HG02884 (cell line): ENCODE data around the gene PRKAR2B.
"Not testable (repeated sequence)": the region's sequence is repeated elsewhere in the genome, so short reads cannot be mapped to it uniquely, and the experiment has no call there.

Experiments used
- ATAC-seq: cut with Tn5 transposase; IDR thresholded peaks from one replicate; pipeline ENCODE4 v1.9.1; 2021; ENCODE audit warnings: mild to moderate bottlenecking, moderate library complexity; ENCODE audit not compliant: unreplicated experiment

PRKAR2B gene

DNA sequence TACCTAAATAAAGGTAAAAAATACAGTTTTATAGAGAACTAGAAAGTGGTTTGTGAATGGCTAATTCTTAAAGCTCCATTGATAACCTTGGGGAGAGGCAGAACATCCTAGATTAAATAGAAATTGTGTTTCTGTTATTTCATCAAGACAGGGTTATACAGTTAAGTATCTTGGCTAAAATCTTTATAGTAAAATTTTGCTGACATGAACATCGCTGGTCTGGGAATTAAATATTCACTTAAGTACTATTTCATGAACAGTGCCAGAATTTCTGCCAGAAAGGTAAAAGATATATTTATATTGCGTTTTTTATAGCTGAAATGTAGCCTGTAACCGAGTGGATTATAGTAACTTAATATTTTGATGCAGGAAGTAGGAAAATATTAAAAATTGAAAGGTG is 70.6 kb downstream of the PRKAR2B start:
- no peak for ATAC-seq

DNA sequence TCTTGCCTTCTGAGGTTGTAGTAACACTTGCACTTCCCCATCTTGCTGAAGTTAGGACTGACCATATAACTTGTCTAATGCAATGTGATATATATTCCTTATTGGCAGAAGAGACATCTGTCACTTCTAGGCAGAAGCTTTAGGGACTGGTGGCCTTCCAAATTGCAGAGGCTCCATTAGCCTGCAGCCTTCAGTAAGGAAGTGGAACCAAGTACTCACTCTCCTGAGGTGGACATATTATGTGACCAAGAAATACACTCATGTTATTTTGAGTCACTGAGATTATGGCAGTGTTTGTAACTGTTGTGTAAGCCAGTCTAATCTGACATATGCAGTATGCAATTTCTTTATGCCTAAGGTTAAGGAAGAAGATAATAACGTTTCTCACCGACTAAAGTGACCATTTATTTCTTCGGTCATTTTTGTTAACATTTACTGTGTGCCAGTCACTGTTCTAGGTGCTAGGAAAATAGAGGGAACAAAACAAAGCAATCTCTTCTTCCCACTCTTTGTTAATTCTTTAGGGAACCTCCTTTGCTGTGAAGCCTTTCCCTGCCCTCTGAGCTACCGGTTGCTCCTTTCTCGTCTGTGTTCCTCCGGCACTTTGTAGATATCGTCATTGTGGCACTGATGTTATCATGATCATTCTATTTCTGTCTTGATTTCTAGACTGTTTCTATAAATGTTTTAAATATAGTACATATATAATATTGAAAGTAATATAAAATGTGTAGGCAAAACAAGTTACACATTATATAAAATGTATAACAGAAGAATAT is 71.4 kb downstream of the PRKAR2B start:
- ATAC-seq, result no peak

DNA sequence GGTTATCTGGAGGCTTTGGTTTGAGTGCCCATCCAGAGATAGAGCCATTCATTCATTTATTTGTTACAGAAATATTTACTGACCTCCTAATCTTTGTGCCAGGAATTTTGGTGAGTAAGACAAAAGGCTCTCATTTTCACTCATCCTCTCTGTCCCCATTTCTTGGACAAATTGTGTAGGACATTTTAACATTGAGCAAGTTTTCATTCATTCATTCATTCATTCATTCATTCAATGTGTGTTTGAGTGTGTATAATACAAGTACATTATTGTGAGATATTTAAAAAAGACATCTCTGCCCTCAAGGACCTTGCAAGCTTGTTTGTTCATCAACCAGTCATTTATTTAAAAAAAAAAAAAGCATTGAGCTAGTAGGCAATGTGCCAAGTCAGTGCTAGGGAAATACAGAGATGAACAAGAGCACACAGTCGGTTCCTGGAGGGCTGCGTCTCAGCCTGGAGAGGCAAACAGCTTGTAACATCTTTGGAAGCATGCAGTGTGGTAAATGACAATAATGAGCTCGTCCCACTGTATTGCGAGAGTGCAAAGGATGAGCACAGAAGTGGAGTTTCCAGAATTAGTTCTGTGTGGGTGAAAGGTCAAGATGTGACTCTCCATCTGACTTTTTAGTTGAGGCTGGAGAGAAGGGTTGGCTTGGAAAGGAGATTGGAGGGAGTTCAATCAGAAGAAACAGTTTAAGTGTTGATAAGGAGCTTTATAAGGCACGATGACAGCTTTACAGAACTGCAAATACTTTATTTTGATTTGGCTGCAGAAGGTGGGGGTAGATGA is 73.8 kb downstream of the PRKAR2B start:
- no peak for ATAC-seq

DNA sequence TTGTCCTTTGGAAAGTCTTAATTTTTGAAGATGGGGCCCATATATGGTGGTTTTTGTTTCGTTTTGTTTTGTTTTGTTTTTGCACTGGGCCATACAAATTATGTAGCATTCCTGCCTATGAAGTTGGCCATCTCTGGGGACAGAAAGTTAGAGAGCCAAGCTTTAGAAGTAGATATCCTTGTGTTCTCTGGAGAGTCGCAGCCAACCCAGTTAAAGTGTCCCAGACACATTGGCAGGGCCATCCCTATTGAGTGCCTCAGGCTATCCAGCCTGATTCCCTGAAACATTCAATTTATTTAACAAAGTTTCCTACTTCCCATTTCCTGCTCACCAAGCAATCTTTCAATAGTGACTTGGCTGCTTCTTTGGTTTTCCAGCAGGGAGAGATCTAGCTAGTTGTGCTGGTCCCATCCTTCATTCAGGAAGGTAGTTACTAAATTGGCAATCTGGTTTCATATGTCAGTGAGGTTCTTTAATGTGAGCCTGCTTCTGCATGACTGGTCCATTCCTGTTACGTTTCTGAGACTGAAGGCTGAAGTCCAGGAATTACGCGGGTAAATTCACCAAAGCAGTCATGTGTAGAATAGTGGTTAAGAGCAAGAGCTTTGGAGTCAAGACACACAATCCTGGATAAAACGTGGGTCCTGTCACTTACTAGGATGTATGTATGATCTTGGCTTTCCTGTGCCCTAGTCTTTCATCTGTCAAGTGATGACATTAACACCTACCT is 75.0 kb downstream of the PRKAR2B start:
- no peak for ATAC-seq

DNA sequence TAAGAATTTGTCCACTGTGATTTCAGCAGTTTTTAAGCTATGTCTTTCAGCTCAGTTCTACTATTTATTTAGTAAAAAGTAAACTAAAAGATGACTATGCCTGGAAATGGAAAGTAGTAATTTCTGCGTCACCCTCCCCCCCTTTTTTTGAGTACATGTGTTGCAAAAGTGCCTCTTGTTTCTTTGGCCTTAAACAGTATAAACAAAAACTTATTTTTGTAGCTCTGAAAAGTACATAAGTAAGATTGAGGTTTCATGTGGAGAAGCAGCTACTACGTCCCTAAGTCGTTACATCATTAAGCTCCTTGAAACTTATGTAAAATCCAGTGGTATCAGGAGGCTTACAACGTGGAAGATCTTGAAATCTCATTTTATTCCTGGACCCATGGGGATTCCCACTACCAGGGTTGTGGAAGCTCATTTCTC is 78.0 kb downstream of the PRKAR2B start:
- no peak for ATAC-seq

DNA sequence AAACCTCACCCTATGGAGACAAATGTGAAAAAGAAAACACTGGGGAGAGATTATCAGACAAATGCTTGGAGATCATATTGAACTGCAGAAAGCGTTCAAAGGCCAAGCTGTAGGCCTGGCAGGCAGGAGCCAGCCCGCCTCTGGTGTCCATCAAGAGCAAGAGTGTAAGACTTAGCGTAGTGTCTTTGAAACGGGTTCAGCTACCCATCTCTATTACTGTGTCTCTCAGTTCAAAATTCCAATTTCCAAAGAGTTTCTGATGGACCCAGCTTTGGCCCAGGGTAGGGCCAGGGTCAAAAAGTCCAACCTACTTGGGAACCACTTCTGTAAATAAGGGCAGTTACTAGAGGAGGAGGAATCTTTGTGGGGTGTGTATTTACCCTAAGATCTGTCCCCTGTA is 78.9 kb downstream of the PRKAR2B start:
- no peak for ATAC-seq

DNA sequence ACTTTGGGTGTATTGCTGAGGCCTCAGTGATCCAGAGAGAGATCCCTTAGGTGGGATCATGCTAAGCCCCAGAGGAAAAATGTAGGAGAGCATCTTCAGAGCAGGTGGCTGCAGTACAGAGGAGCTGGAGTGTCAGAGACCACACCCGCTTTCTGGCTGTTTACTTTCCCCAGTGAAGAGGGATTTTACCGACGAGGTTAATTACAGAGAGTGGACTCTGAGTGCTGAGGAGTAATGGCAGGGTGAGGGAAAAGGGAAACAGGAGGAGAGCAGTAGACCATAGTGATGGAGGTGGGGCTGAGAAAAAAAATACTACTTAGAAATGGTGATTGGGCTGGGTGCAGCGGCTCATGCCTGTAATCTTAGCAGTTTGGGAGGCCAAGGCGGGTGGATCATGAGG is 81.0 kb downstream of the PRKAR2B start:
- no peak for ATAC-seq

DNA sequence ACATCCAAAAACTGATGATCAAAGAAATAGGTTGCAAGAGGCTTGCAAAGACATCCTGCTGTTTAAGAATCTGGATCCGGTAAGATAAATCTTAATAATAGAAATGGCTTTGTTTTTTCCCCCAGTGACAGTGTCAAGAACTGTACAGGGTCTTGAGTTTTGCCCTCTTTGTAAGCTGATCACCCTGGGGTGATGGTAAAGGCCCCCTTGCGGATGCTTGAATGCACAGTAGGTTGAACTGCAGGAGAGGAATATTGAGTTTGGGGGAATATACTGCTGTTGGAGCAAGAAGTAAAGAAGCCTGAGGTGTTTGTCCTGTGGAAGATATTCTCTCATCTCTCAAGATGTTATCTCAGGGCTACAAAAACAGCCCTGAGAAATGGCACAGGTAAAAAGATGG is 83.7 kb downstream of the PRKAR2B start:
- ATAC-seq, result no peak

DNA sequence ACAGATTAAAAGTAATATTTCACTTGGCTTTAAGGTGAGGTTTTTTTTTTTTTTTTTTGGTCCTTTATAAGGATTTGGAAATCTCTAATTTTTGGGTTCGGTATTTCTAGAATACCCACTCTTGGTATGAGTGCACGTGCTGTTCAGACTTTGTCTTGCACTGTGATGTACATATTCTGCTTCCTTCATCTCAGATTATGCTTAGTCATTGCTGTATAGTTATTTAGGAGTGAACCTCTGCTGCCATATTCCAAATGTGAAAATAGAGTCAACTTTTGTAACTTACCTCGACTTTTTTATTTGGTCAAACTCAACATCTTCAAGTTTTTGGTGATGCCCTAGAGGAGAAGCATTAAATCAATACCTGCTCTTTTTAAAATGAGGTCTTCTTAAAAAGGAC is 84.2 kb downstream of the PRKAR2B start:
- no peak for ATAC-seq

DNA sequence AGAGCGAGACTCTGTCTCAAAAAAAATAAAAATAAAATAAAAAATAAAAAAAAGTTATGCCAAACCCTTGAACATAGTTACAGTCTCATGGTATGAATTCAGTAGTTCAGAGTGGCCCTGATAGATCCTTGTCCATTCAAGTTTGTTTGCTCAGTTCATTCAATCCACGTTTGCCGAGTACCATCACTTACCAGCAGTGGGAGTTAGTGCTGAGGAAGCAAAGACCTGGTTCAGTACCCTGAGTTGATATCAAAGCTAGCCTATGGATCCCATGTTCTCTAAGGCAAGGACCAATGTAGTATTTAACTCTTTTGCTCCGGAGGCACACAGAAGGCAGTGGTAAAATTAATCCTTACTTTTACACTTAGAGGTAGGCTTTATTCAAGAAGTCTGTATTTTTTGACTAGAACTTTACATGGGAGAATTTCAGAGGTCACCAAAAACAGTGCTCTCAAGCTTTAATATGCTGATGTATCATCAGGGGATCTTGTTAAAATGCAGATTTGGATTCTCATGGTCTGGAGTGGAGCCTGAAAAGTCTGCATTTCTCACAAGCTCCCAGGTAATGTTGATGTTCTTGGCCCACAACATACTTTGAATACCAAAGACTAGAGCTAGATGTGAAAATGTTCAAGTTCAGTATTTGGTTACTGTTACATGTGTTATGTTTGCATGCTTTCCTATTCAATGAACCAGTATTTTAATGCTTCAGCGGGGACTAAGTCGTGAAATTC is 86.1 kb downstream of the PRKAR2B start:
- ATAC-seq, result no peak

DNA sequence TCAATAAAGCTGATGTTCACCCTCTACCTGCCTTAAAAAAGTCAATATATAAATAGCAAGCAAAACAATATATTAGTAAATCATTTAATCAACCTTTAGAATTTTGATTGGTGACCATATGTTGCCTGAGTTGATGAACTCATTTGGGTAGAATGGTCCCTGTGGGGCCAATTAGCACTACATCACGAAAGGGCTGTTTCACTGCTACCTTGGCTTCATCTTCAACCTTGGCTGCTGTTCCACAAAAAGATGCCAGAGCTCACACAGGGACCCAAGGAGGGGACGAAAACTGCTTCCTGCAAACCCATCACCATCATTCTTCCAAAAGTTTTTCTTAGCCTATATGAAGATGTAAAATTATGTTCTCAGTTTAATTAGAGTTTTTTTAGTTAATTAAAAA is 88.9 kb downstream of the PRKAR2B start:
- no peak for ATAC-seq

DNA sequence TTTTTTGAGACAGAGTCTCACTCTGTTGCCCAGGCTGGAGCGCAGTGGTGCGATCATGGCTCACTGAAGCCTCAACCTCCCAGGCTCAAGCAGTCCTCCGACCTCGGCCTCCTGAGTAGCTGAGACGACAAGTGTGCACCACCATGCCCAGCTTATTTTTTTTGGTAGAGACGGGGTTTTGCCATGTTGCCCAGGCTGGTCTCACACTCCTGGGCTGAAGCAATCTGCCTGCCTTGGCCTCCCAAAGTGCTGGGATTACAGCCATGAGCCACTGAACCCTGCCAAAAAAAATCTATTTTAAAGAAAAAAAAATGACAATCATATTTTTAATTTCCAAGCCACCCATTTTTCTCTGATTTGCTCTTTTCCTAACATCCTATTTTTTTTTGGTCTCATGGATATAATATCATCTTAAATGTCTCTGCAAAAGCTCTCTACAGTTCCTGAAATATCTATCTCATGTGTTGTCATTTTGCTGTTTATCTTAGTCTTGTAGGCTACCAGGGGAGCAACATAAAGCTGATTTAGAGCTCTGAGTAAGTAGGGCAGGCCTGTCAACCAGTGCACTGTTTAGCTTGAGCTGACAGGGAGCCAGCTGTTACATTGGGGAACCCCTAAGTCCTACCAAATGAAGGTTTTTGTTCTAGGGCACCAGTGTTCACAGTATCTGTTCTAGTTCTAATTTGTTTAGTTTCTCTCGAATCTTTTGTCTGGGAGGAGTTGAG is 94.4 kb downstream of the PRKAR2B start:
- no peak for ATAC-seq

DNA sequence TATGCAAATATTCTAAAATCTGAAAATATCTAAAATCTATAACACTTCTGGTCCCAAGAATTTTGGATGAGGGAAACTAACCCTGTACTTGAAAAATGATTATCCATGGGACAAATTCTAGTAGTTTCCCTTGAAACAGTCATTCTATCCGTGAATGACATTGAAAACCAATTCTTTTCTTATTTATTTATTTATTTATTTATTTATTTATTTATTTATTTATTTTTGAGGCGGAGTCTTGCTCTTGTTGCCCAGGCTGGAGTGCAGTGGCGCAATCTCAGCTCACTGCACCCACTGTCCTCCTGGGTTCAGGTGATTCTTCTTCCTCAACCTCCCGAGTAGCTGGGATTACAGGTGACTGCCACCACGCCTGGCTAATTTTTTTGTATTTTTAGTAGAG is 99.4 kb downstream of the PRKAR2B start:
- not testable (repeated sequence) for ATAC-seq

DNA sequence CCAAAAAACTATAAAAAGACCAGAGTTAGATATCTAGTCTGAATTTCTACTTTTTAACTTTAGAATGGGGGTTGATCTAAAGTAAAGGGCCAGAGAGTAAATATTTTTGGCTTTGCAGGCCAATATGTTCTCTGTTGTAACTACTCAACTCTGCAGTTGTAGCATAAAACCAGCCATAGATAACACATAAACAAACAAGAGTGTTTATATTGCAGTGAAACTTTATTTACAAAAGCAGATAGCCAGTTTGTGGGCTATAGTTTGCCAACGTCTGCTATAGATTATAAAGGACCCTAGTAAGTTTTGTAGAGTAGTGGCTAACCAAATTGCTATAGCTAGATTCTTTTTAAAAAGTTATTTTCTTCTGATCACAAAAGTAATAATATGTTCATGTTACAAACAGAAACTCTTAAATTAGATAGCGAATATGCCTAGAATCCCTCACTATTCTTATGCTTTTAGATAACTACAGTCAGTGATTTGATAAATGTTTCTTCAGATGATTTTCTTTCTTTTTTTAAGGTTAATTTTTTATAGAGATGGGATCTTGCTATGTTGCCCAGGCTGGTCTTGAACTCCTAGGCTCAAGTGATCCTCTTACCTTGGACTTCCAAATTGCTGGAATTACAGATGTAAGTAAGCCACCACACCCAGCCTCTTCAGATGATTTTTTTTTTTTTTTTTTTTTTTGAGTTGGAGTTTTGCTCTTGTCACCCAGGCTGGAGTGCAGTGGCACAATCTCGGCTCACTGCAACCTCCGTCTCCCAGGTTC is 100.7 kb downstream of the PRKAR2B start:
- no peak for ATAC-seq

DNA sequence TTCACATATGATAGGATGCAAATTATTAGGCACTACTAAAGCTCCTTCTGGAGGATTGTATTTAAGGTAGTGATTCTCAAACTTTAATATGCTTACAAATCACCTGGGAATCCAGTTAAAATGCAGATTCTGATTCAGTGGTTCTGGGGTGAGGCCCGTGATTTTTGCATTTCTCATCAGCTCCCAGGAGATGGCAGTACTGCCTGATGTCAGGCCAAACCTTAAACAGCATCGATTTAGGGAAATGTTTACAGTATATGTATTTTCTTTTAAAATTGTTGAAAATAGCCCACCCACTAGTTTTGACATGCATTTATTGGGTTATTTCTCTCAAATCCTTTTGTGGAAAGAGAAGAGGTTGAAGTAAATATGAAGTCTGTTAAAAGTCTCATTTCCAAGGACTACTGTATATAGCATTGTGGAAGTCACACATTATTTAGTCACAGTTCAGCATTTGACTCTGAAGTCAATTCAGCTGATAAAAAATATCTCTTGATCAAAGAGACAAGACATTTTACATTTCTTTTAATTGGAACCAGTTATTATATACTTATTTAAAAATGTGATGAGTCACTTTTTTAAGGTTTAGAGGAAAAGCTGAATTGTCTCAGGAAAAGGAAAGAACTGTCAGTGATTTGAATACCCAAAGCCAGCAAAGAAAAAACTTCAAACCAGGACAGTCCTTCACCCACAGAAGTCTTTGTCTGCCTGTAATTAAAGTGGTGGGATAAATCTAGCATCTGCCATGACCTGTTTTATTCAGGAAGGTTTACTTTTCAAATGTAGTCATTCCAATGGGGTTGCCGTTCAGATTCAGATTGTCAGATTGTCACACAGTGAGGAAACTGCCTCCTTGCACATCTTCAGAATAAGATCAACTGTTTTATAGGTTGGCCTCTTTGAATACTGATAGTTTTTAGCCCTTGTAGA is 103.2 kb downstream of the PRKAR2B start:
- ATAC-seq, result peak; percentile 47

DNA sequence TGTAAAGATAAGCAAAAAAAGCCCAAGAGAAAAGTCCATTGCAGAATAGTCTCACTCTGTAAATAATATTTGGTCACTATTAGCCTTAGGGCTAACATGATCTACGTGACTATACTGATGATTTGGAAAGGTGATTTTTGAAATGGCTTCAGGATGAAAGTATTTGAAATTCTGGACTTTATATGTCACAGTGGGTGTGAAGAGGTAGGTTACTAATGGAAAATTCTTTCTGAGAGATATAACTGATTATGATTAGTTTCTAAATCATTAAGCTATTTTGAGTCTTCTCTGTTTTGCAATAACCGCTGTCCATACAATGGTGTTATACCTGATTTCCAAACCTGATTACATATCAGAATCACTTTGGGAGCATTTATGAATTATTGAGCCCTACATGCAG is 104.2 kb downstream of the PRKAR2B start:
- ATAC-seq, result no peak

DNA sequence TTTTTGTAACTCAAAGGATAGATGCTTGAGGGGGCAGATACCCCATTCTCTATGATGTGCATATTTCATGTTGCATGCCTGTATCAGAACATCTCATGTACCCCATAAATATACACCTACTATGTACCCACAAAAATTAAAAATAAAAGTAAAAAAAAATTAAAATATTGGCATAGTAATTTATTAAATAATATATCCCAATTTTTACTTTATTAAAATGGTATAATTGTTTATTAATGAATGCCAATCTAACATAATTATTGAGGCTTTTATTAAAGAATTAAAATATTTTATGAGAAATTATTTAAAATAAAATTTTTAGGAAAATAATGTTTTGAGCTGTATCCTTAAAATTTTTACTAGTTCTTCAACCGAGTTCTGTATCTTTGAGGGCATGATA is 105.4 kb downstream of the PRKAR2B start:
- no peak for ATAC-seq

DNA sequence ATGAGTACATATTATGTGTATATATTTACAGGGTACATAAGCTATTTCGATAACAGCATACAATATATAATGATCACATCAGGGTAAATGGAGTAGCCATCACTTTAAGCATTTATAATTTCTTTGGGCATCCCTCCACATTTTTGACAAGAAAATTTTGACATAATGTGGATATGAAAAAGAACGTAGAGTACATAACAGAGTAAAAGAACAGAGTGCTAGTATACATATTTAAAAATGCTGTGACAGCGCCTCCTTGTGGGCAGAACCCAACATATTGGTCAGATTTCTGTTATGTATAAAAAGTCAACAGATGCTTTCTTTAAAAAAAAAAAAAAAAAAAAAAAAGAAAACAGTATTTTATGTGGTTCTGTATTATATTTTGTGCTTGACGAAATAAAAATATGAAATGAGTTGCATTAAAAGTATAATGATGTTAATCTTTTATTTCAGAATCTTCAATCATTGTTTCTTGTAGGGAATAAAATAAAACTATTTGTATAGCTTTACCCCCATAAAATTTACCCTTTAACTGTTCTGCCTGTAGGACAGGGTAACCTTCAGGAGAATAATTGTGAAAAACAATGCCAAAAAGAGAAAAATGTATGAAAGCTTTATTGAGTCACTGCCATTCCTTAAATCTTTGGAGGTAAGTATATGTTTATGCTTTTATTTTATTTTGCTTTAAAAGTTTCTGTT is 106.0 kb downstream of the PRKAR2B start:
- no peak for ATAC-seq
